Adrenal gland (tissue), 12 donors: ENCODE data around the gene AUTS2. TPM values are rescaled to one million over a fixed set of nuclear protein-coding genes. Genes with fewer than 3 reads are reported as not detected.

Experiments used
- DNase-seq, 7 donors: peaks; one replicate each; pipeline ENCODE4 v3.0.0-alpha.2; 2019 to 2020
- H3K27ac ChIP-seq, 5 donors: fragments of 200-600 bp; sonication (generic) in 4 of 5; 1 replicate in 3 of 5; 2 replicates in 2 of 5; pipeline versions ENCODE4 v1.5.1 to v1.8.0; 2016 to 2020; ENCODE audit warnings: mild to moderate bottlenecking in 1 of 5
- H3K27me3 ChIP-seq: fragments of 200-600 bp; 2 replicates; pipeline ENCODE4 v1.8.0; 2021
- H3K36me3 ChIP-seq, 2 donors: fragments of 200-600 bp; replicated peaks in 1 of 2; 1 replicate in 1 of 2; 2 replicates in 1 of 2; pipeline versions ENCODE4 v1.5.1 to v1.8.0; 2018 to 2022
- H3K4me1 ChIP-seq, 2 donors: fragments of 200-600 bp; replicated peaks in 1 of 2; 1 replicate in 1 of 2; 2 replicates in 1 of 2; pipeline versions ENCODE4 v1.5.1 to v1.8.0; 2018 to 2021
- H3K4me3 ChIP-seq, 4 donors: fragments of 200-600 bp; sonication (generic) in 3 of 4; one replicate each; pipeline ENCODE4 v1.5.1; 2016 to 2018
- H3K9me3 ChIP-seq, 3 donors: fragments of 200-600 bp; sonication (generic) in 1 of 3; replicated peaks in 1 of 3; 1 replicate in 2 of 3; 2 replicates in 1 of 3; pipeline versions ENCODE4 v1.5.1 to v1.8.0; 2016 to 2021
- POLR2A ChIP-seq, 2 donors: fragments of 450-650 bp; IDR thresholded peaks; one replicate each; pipeline ENCODE4 v1.6.1; 2017; ENCODE audit warnings: antibody characterized with exemption in 2 of 2, mild to moderate bottlenecking in 2 of 2, moderate library complexity in 1 of 2
- WGBS, 4 donors: extraction: QIAGEN DNeasy Blood & Tissue Kit in 2 of 4; methylation state at CpG; one replicate each; pipeline versions ENCODE4 v1.1.5 to v1.1.7; 2013 to 2017; 5-methylcytosine and 5-hydroxymethylcytosine counted together
- intact Hi-C, 2 donors: fragments of 100-400 bp; cut with DNase I; formaldehyde crosslinking; loops; one replicate each; pipeline versions ENCODE4 v1.14.1 to v1.15.0; 2022 to 2023
- polyA plus RNA-seq, 3 donors: library from polyadenylated mRNA; stranded (reverse); fragments of 200-250 nt in 2 of 3; fragments of 350-450 nt in 1 of 3; fragmentation: Illumina TruSeq in 1 of 3; extraction: RNeasy Lipid Tissue Mini Kit (QIAGEN cat#74804) in 1 of 3; gene quantifications; one replicate each; pipeline ENCODE4 v1.2.3, GENCODE V29; 2013 to 2014
- total RNA-seq, 9 donors: library from RNA; depleted of rRNA in 4 of 9; stranded (reverse); fragments of >200 nt in 4 of 9; fragments of 120-200 nt in 1 of 9; fragmentation: NEBNext Ultra II Directional in 1 of 9; extraction: Animal tissue kit (Norgen Biotek cat#: 25700) in 1 of 9; gene quantifications; one replicate each; pipeline versions ENCODE4 v1.1.0 to v1.2.4, GENCODE V29; 2013 to 2023
- TF ChIP-seq, protein P1 (sequence below), 6 experiments: fragments of 450-650 bp in 4 of 6; fragments of 200-600 bp in 2 of 6; sonication (generic) in 1 of 6; IDR thresholded peaks; 1 replicate in 5 of 6; 2 replicates in 1 of 6; pipeline versions ENCODE4 v1.5.1 to v1.8.0; 2016 to 2021; ENCODE audit warnings: antibody characterized with exemption in 6 of 6, mild to moderate bottlenecking in 2 of 6, moderate library complexity in 1 of 6
- donor health status: healthy with polysubstance abuse.
- donor health status: Bipolar disorder and iron deficiency.
- donor health status: DM: yes; HTN: yes; CAD: no.
- donor health status: DM: no; HTN: no; CAD: no.
- donor health status: DM: no; HTN: no; CAD: no.
- donor health status: DM: yes; HTN: yes; CAD: no.

Gene AUTS2
- total and polyA plus RNA-seq, 12 donors, result 6.4 to 44.0 (median 15.2) TPM

GRCh38 chr7:69656077-69656476 is 57.8 kb downstream of the AUTS2 start:
- Histone ChIP-seq H3K27me3 (no peaks in the 10 kb centered on the region), H3K9me3 (no peaks in the 10 kb centered on the region), H3K36me3 (no peaks in the 10 kb centered on the region), H3K4me3 (no peak overlapping the region), H3K27ac (peak overlapping the region in 1 of 5 donors; percentile 6), H3K4me1 (peaks cover 0 to 22% of the 10 kb centered on the region in 2 donors)
- intact Hi-C loops, result no loop called here
- no peak for DNase-seq
- TF ChIP-seq, protein P1, sequence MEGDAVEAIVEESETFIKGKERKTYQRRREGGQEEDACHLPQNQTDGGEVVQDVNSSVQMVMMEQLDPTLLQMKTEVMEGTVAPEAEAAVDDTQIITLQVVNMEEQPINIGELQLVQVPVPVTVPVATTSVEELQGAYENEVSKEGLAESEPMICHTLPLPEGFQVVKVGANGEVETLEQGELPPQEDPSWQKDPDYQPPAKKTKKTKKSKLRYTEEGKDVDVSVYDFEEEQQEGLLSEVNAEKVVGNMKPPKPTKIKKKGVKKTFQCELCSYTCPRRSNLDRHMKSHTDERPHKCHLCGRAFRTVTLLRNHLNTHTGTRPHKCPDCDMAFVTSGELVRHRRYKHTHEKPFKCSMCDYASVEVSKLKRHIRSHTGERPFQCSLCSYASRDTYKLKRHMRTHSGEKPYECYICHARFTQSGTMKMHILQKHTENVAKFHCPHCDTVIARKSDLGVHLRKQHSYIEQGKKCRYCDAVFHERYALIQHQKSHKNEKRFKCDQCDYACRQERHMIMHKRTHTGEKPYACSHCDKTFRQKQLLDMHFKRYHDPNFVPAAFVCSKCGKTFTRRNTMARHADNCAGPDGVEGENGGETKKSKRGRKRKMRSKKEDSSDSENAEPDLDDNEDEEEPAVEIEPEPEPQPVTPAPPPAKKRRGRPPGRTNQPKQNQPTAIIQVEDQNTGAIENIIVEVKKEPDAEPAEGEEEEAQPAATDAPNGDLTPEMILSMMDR (IDR thresholded peaks at IDR 0.05), result no peak
- TF ChIP-seq POLR2A (IDR thresholded peaks at IDR 0.05), result no peak
- WGBS, 4 donors, result 86 to 100% (median 91%) methylated on average over 2 of the region's 2 CpGs

DNA sequence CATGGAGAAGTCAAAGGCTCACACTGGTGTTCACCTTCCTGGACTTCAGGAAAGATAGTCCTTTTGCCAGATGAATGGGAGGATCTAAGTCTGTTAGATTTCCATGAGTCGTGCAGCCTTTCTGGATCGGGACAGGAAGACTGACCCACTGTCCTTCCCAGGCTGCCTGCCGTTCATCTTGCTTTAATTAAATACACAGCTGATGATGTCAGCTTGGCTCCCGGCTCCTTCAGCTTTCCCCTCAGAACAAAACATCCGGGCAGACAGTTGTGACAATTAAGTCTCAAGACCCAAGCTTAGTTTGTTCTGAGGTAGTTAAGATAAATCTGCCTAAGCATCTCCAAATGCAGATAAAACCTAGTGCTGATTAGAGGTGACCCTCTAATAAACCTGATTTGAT is 58.6 kb downstream of the AUTS2 start:
- Histone ChIP-seq H3K27ac (peak overlapping the region in 1 of 5 donors; percentile 30), H3K9me3 (no peaks in the 10 kb centered on the region), H3K4me1 (peaks cover 0 to 22% of the 10 kb centered on the region in 2 donors), H3K27me3 (no peaks in the 10 kb centered on the region), H3K36me3 (no peaks in the 10 kb centered on the region), H3K4me3 (no peak overlapping the region)
- intact Hi-C loops, result no loop called here
- TF ChIP-seq POLR2A (IDR thresholded peaks at IDR 0.05), result no peak
- TF ChIP-seq, protein P1 (IDR thresholded peaks at IDR 0.05), result no peak
- 16 to 37% (median 20%) methylated on average over 5 of the region's 5 CpGs for WGBS, 4 donors
- DNase-seq, result peak; percentile 25 to 81 (median 52)

GRCh38 chr7:69657331-69657730 is 59.1 kb downstream of the AUTS2 start:
- Histone ChIP-seq H3K27me3 (no peaks in the 10 kb centered on the region), H3K27ac (peak overlapping the region in 1 of 5 donors; percentile 30), H3K9me3 (no peaks in the 10 kb centered on the region), H3K4me3 (no peak overlapping the region), H3K4me1 (peaks cover 0 to 22% of the 10 kb centered on the region in 2 donors), H3K36me3 (no peaks in the 10 kb centered on the region)
- no peak for DNase-seq
- no peak for TF ChIP-seq POLR2A (IDR thresholded peaks at IDR 0.05)
- TF ChIP-seq, protein P1 (IDR thresholded peaks at IDR 0.05), result no peak
- 74 to 90% (median 81%) methylated on average over 4 of the region's 4 CpGs for WGBS, 4 donors
- intact Hi-C loops, result no loop called here

GRCh38 chr7:69657985-69658384 is 59.7 kb downstream of the AUTS2 start:
- TF ChIP-seq POLR2A (IDR thresholded peaks at IDR 0.05), result no peak
- TF ChIP-seq, protein P1 (IDR thresholded peaks at IDR 0.05), result no peak
- intact Hi-C loops, result no loop called here

More at GRCh38 chr7:69657985-69658384, 59.7 kb downstream of the AUTS2 start:
- Histone ChIP-seq H3K27me3 (no peaks in the 10 kb centered on the region), H3K9me3 (no peaks in the 10 kb centered on the region), H3K4me1 (peaks cover 0 to 22% of the 10 kb centered on the region in 2 donors), H3K27ac (no peak overlapping the region), H3K36me3 (no peaks in the 10 kb centered on the region), H3K4me3 (no peak overlapping the region)
- DNase-seq, result no peak
- WGBS, 4 donors, result 88 to 94% (median 91%) methylated on average over 3 of the region's 3 CpGs
